Measurements from ENCODE around the gene MAP2K1.

- TF ChIP-seq CTCF (IDR thresholded peaks at IDR 0.05) (no peak), POLR2A (IDR thresholded peaks at IDR 0.05) (no peak), POLR2AphosphoS5 (IDR thresholded peaks at IDR 0.05) (no peak)
Measured at GRCh38 chr15:66476535-66476934, 89.8 kb downstream of the MAP2K1 start.

Measured in breast epithelium (tissue), 3 donors.